Stimulated activated CD4-positive, alpha-beta T cell treated with anti-CD3 and anti-CD28 coated beads, Interleukin-1b, Interleukin-23, amount 100 ng/mL, for 24 hours (primary cell): ENCODE data around the gene CNNM1.

Experiments
- DNase-seq, 4 experiments: peaks; one replicate each; pipeline ENCODE4 v3.0.0-alpha.2; 2020; ENCODE audit warnings: low read depth in 4 of 4, low spot score in 1 of 4

CNNM1 gene

DNA sequence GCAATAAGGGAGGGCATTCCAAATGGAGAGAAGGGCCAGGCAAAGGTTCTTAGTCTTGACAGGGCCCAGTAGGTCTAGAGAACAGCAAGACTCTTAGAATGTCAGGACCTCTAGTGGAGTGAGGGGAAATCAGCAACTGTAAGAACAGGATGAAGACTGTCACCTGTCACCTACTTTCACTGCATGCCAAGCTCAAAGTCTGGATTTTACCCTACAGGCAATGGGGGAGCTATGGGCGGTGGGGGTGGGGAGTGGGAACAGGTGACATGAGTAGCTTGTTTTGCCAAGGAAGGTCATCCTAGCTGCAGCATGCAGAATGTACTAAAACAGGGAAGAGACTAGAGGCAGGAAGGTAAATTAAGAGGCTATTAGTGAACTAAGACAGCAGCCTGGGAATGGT is 82.9 kb downstream of the CNNM1 start:
- DNase-seq: no peak

- DNase-seq: no peak
These were observed 89.9 kb downstream of the CNNM1 start for GRCh38 chr10:99418910-99419624.

DNA sequence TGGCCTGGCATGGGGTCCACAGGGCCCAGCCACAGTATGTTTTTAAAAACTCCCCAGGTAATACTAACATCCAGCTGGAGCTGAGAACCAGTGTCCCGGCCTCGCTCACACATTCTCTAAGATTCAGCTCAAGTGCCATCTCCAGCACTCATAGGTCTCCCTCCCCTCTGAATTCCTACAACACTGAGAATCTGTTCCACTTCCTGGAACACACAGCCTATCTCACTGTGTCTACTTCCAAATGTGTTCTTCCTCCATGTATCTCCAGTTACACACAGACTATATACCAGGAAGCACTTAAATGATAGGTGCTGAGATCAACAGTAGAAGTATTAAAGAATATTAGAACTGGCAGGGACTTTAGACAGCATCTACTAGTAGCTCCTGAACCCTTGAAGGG is 90.5 kb downstream of the CNNM1 start:
- no peak for DNase-seq

- DNase-seq: no peak
These were observed 92.1 kb downstream of the CNNM1 start for GRCh38 chr10:99421233-99421739.

DNA sequence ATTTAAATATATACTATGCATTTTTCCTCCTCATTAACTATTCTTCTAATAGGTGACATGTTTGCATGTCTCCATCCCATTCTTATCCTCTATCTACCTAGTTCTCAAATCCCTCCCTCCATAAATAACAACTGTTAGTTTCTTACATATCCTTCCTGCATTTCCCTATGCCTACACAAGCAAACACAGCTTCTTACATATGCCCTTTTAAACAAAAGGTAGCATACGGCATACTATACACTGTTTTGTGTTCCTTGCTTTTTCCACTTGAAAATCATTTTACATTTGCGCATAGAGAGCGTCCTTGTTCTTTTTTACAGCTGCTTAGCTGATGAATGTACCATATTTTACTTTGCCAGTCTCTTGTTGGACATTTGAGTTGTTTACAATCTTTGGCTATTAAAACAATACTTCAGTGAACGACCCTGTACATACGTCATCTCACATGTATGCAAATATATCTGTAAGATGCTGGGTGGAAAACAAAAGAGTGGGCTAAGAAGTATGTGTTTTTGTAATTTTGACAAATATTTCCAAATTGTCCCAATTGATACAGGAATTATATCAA is 93.5 kb downstream of the CNNM1 start:
- no peak for DNase-seq

DNA sequence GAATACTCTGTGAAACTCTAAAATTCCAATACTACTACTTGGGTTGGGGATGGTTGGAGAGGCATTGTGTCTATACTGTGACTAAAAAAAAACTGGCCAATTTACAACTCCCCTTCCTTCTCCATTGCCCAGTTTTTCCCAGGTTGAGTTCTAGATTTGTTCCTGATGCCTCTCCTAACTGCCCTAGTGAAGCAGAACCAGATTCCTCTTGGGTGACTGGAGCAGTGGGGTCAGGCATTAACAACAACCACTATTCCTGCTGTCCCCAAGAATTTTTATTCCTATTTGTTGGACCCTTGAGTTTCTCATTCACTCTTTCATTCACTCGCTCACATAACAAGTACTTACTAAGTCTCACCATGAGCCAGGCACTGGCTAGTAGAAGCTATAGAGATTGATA is 95.5 kb downstream of the CNNM1 start:
- DNase-seq: no peak

DNA sequence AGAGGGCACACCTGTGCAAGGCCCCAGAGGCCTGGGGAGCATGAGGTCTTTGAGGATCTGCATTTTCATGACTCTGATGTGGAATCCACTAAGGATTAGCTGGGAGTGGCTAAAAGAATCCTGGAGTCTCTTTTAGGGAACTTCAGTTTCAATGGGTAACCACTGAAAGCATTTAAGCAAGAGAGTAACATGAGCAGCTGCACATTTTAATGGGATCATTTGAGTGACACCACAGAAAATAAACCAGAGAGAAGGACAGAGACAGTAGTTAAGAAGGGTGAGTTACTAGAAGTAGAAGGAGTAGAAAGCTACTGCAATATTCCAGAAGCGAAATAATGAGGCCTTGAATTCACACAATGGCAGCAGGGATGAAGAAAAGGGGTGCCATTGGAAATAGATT is 96.0 kb downstream of the CNNM1 start:
- DNase-seq: no peak

GRCh38 chr10:99426689-99427088 is 97.5 kb downstream of the CNNM1 start:
- no peak for DNase-seq

DNA sequence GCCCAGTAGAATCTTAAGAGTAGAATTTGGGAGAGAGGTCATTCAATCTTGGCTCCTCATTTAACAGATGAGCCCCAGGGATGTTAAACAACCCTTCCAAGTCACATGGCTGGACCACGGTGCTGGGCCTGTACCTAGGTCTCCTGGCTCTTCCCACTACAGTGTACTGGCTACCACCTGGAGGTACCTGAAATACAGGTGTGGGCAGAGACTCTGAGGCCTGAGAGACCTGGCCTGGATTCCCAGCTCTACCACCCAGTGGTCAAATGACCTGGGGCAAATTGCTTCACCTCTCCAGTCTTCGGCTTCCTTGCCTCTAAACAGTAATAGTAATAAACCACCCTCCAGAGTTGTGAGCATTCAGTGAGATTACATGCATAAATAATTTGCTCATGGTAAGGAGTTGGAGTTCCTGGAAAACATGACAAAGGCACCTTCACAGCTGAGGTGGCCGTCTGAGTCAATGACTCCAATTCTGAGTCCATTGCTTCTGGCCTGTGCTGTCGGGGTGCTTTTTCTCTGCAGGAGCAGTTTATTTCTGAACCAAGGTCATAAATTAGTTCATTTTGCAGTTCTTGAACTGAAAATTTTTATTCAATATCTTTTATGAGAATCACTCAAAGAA is 98.5 kb downstream of the CNNM1 start:
- DNase-seq: no peak

DNA sequence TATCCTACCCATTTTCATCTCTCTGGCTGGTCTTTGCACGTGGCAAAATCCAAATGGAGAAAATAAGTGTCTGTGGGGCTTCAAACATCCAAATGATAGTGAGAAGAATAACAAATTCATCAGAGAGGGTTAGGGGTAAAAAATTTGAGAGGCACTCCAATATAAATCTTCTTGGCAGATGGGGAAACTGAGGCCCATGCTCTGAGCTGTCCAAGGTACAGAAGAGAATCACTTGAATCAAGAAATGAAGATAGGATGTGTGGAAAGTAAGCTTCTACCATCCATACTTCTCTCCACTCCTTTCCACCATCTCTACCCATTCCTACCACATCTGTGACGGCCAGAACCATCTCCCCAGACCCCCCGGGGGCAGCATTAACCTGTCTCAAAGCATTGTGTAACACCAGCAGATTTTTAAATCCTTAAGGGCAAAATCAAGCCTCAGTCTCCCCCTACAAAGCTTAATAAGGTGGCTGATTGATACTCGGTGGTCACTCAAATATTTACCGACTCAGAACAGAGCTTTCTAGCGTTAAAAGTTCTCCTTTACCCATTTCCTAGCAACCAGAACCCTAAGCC is 100.5 kb downstream of the CNNM1 start:
- DNase-seq: no peak

- no peak for DNase-seq
These were observed 100.9 kb downstream of the CNNM1 start for GRCh38 chr10:99430116-99430450.

DNA sequence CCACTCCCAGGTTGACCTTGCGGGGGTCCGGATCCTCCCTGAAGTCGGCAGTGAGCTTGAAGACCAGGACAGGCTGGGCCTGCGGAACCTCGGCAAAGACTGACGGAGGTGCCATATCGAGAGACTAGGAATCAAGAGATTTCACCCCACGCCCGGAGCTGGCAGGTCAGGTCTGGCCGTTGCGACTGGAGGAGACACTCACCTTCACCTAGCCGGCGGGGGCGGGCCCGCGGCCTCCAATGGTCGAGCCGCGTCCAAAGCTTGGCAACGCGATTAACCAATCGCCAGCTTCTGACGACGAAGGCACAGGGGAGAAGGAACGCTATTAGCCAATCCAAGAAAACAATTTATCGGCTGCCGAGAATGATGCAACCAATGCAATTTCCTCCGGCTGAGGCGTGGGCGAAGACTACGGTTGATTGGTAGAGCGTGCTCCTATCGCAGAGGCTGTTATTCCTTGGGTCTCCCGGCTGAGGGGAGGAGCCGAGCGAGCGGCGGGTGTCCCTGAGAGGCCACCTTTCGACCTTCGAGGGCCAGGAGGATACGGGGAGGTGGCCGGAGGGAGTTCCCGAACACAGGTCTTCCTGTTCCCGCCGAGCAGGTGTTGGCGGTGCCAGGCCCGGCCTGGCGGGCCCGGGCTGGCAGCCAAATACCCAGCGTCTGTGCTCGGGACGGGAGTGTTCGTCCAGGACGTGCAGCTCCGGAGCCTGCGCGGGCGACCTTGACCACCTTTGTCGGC is 101.5 kb downstream of the CNNM1 start, which contains the start of gene GOT1:
Gene GOT1 (minus strand): TSS at position 174 of the 739 bp plus-strand sequence. CDS start 59 bp downstream, at position 115.
- DNase-seq: peak; percentile 80 to 93 (median 91)

- DNase-seq: peak in 1 of 4 experiments; percentile 1
These were observed 102.1 kb downstream of the CNNM1 start for GRCh38 chr10:99431190-99431760.

DNA sequence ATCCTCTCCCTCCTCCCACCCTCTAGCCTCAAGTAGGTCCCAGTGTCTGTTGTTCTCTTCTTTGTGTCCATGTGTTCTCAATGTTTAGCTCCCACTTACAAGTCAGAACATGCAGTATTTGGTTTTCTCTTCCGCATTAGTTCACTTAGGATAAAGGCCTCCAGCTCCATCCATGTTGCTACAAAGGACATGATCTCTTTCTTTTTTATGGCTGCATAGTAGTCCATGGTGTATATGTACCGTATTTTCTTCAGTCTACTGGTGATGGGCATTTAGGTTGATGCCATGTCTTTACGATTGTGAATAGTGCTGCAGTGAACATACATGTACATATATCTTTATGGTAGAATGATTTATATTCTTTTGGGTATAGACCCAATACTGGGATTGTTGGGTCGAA is 102.9 kb downstream of the CNNM1 start:
- no peak for DNase-seq

GRCh38 chr10:99432881-99433280 is 103.7 kb downstream of the CNNM1 start:
- DNase-seq: no peak

DNA sequence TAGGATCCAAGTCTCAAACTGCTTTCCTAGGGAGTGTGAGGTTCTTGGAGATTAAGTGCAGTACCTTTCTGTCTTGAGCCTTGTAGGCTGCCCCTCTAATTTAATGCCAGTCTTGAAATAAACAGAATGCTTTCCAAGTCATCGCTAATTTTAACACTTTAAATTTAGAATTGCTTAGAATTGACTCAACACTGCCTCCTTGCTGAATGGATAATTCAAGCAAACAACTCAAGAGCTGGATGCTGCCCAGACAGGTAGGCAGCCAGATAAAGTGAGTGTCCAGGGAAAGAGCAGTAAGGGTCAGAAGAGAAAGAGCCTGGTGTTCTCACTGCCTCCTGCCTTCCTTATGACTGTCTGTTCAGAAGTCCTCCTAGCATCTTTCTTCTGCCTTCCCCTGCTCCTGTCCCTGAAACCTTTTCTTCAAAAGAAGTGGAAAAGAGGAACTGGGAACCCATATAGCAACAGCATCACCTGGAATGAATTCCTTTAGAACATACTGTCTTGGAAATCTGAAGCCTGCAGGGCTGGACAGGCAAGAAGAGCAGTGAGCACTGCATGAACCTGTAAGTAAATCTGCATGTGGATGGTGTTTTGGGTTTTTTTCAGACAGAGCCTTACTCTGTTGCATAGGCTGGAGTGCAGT is 104.3 kb downstream of the CNNM1 start:
- DNase-seq: no peak

DNA sequence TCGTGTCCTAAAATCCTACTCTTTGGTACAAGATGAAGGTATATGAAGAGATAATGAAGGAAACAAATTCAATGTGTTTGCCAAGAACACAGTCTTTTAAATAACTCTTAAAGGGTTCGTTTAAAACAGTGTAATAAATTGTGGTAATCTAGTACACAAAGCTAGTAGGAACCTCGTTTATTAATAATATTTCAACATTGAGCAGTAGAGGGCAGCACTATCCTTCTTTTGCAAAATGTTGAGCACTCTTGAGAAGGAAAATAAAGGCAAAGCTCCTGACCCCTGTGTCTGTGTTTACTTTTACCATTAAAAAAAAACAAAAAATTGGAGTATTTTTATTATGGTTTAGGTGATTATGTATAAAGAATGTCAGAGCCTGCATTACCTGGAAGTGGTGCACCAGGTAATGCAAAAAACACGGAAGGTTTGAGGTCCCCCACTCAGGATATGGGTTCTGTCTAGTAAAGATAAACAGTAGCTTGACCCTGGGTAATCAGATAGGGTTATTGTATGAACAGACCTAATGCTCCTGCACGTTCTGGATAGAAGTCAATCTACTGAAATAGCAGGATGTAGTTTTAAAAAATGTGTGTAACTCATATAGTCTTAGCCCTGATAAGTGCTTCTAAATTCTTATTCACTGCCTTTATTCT is 107.0 kb downstream of the CNNM1 start:
- no peak for DNase-seq

DNA sequence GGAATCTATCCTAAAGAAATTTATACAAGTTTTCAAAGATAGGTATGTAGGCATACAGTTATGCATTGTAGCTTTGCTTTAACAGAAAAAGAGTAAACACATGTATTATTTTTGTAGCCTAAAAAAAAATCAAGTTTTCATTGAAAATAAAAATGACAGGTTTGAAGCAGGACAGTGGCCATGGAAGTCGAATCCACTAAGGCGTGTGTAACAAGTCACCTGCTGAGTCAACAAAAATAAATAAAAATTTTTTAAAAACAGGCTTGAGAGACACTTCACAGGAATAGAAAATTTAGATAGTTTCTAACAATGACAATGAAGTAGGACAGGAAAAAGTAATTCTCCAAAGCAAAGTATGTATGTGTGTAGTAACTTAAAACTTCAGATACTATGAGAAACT is 109.7 kb downstream of the CNNM1 start:
- DNase-seq: no peak

DNA sequence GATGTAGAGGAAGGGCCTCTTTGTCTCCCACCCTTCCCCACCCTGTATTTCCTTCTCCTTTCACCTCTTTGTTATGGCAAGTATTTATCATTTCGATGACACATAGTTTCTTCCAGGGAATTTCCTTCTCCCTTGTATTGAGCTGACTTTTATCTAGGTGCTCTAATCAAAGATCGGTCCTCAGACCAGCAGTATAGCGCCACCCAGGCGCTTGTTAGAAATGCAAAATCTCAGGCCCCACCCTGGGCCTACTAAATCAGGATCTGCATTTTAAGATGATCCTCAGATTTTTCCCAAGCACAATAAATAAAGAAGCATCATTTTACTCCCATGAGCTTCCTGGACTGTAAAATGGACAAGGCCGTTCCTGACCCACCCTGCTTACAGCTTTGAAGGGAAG is 113.2 kb downstream of the CNNM1 start:
- no peak for DNase-seq

- no peak for DNase-seq
These were observed 114.3 kb downstream of the CNNM1 start for GRCh38 chr10:99443500-99443899.
